ENCODE results near the gene BCAN.

BCAN gene

GRCh38 chr1:156641761-156642264 is at the start of gene BCAN:
Gene BCAN, plus strand, starts transcription at chr1:156642117. Its CDS starts 3,938 bp downstream, at chr1:156646055.
- Histone ChIP-seq H3K9me3 (ENCODE audit: severe bottlenecking) (no peaks in the 10 kb centered on the region), H3K27ac (no peak within 1 kb of the TSS), H3K4me3 (ENCODE audit: low read depth, low read length) (peak within 1 kb of the TSS; percentile 49), H3K36me3 (no peaks in the 10 kb centered on the region), H3K27me3 (ENCODE audit: insufficient read depth, low read depth, severe bottlenecking) (peaks cover 5% of the 10 kb centered on the region)
- peak; percentile 87 for DNase-seq
- peak; percentile 10; the same call in 1 of the 2 replicates for TF ChIP-seq CTCF (IDR thresholded peaks at IDR 0.05; ENCODE audit: low read depth, low read length)

GRCh38 chr1:156592158-156592909 is 49.6 kb upstream of the BCAN start:
- peak overlapping the region; percentile 65 for H3K4me3 ChIP-seq (ENCODE audit: low read depth, low read length)
- peaks cover 50% of the 10 kb centered on the region for H3K36me3 ChIP-seq
- TF ChIP-seq CTCF (IDR thresholded peaks at IDR 0.05; ENCODE audit: low read depth, low read length) = no peak
- H3K27me3 ChIP-seq (ENCODE audit: insufficient read depth, low read depth, severe bottlenecking) = no peaks in the 10 kb centered on the region
- no peaks in the 10 kb centered on the region for H3K9me3 ChIP-seq (ENCODE audit: severe bottlenecking)
- no peak for DNase-seq
- peak overlapping the region; percentile 79 for H3K27ac ChIP-seq

GRCh38 chr1:156592910-156593660 is 48.8 kb upstream of the BCAN start:
- Histone ChIP-seq H3K36me3 (peaks cover 57% of the 10 kb centered on the region), H3K4me3 (ENCODE audit: low read depth, low read length) (no peak overlapping the region), H3K9me3 (ENCODE audit: severe bottlenecking) (no peaks in the 10 kb centered on the region), H3K27me3 (ENCODE audit: insufficient read depth, low read depth, severe bottlenecking) (no peaks in the 10 kb centered on the region), H3K27ac (no peak overlapping the region)
- no peak for DNase-seq
- no peak for TF ChIP-seq CTCF (IDR thresholded peaks at IDR 0.05; ENCODE audit: low read depth, low read length)

GRCh38 chr1:156593661-156593989 is 48.3 kb upstream of the BCAN start:
- Histone ChIP-seq H3K9me3 (ENCODE audit: severe bottlenecking) (no peaks in the 10 kb centered on the region), H3K27ac (no peak overlapping the region), H3K27me3 (ENCODE audit: insufficient read depth, low read depth, severe bottlenecking) (no peaks in the 10 kb centered on the region), H3K36me3 (peaks cover 63% of the 10 kb centered on the region), H3K4me3 (ENCODE audit: low read depth, low read length) (no peak overlapping the region)
- no peak for TF ChIP-seq CTCF (IDR thresholded peaks at IDR 0.05; ENCODE audit: low read depth, low read length)
- DNase-seq = no peak

- DNase-seq = no peak
- Histone ChIP-seq H3K27ac (no peak overlapping the region), H3K27me3 (ENCODE audit: insufficient read depth, low read depth, severe bottlenecking) (no peaks in the 10 kb centered on the region), H3K36me3 (peaks cover 66% of the 10 kb centered on the region), H3K4me3 (ENCODE audit: low read depth, low read length) (no peak overlapping the region), H3K9me3 (ENCODE audit: severe bottlenecking) (no peaks in the 10 kb centered on the region)
- no peak for TF ChIP-seq CTCF (IDR thresholded peaks at IDR 0.05; ENCODE audit: low read depth, low read length)
These were observed 47.7 kb upstream of the BCAN start for GRCh38 chr1:156594190-156594589.
